ENCODE results near the gene UCHL3. TPM values are rescaled to one million over a fixed set of nuclear protein-coding genes. Genes with fewer than 3 reads are reported as not detected.

UCHL3 gene
- total and polyA plus RNA-seq, 4 donors, result 21.1 to 25.8 (median 23.1) TPM

DNA sequence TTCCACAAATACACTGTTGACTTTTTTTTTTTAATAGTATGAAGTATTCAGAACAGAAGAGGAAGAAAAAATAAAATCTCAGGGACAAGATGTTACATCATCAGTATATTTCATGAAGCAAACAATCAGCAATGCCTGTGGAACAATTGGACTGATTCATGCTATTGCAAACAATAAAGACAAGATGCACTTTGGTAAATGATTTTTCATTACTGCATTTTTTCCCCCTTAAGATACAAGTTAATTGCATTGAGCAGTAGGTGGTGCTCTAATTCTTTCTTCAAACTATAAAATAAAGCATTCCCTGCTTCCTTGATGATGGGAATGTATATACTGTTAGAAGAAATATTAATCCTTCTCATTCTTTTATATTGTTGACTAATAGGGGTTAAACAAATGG lies 17.1 kb downstream of the UCHL3 start:
- DNase-seq, result no peak

DNA sequence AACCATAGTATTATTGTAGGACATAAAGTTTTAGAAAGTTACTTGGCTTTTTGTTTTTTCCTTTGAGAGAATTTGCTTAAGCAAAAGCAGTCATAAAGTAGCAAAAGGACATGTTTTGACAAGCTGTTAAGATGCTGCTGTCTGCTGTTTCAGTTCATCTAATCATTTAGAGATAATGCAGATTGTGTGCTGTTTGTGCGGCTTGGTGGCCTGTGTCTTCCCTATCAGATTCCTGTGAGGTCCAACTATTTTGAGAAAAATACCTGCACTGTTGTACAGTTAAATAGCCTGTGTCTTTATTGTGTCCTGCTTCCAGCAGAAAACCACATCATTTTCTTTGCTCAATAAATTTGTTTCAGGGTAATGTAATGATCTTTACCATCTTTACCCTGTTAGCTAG lies 20.0 kb downstream of the UCHL3 start:
- Histone ChIP-seq H3K4me1 (ENCODE audit: control insufficient read depth in 1 of 2, insufficient read depth in 2 of 2, low read length in 2 of 2) (no peaks in the 10 kb centered on the region), H3K27me3 (ENCODE audit: control insufficient read depth in 1 of 2, insufficient read depth in 2 of 2, low read length in 1 of 2) (no peaks in the 10 kb centered on the region), H3K9me3 (ENCODE audit: control insufficient read depth, low read length) (no peaks in the 10 kb centered on the region), H3K27ac (ENCODE audit: low read depth in 1 of 2, low read length in 2 of 2) (no peak overlapping the region), H3K36me3 (ENCODE audit: control insufficient read depth in 1 of 2, insufficient read depth in 2 of 2, low read length in 1 of 2) (peaks cover 0 to 3% of the 10 kb centered on the region in 2 donors), H3K4me3 (ENCODE audit: low read length in 2 of 2) (no peak overlapping the region)
- WGBS, 2 donors, result 96 to 99% methylated on average over 1 of the region's 1 CpG
- ATAC-seq (ENCODE audit: low FRiP score) (no peak), DNase-seq (no peak)
- intact Hi-C loops (cut with DNase I), result no loop called here

More for the DNA sequence above, 17.1 kb downstream of the UCHL3 start:
- intact Hi-C loops (cut with DNase I), result no loop called here
- Histone ChIP-seq H3K27me3 (ENCODE audit: control insufficient read depth in 1 of 2, insufficient read depth in 2 of 2, low read length in 1 of 2) (no peaks in the 10 kb centered on the region), H3K4me1 (ENCODE audit: control insufficient read depth in 1 of 2, insufficient read depth in 2 of 2, low read length in 2 of 2) (no peaks in the 10 kb centered on the region), H3K36me3 (ENCODE audit: control insufficient read depth in 1 of 2, insufficient read depth in 2 of 2, low read length in 1 of 2) (peaks cover 0 to 3% of the 10 kb centered on the region in 2 donors), H3K27ac (ENCODE audit: low read depth in 1 of 2, low read length in 2 of 2) (no peak overlapping the region), H3K9me3 (ENCODE audit: control insufficient read depth, low read length) (no peaks in the 10 kb centered on the region), H3K4me3 (ENCODE audit: low read length in 2 of 2) (no peak overlapping the region)
- no peak for ATAC-seq (ENCODE audit: low FRiP score)

- DNase-seq, result no peak
- Histone ChIP-seq H3K4me3 (ENCODE audit: low read length in 2 of 2) (no peak overlapping the region), H3K4me1 (ENCODE audit: control insufficient read depth in 1 of 2, insufficient read depth in 2 of 2, low read length in 2 of 2) (no peaks in the 10 kb centered on the region), H3K27ac (ENCODE audit: low read depth in 1 of 2, low read length in 2 of 2) (no peak overlapping the region), H3K36me3 (ENCODE audit: control insufficient read depth in 1 of 2, insufficient read depth in 2 of 2, low read length in 1 of 2) (peaks cover 0 to 3% of the 10 kb centered on the region in 2 donors), H3K9me3 (ENCODE audit: control insufficient read depth, low read length) (no peaks in the 10 kb centered on the region), H3K27me3 (ENCODE audit: control insufficient read depth in 1 of 2, insufficient read depth in 2 of 2, low read length in 1 of 2) (no peaks in the 10 kb centered on the region)
- ATAC-seq (ENCODE audit: low FRiP score), result no peak
- intact Hi-C loops (cut with DNase I), result no loop called here
- WGBS, 2 donors, result 54 to 56% methylated on average over 3 of the region's 3 CpGs
Observed at GRCh38 chr13:75579529-75579928, 29.9 kb downstream of the UCHL3 start.

GRCh38 chr13:75581874-75582640 lies 32.5 kb downstream of the UCHL3 start:
- Histone ChIP-seq H3K27ac (ENCODE audit: low read depth in 1 of 2, low read length in 2 of 2) (no peak overlapping the region), H3K27me3 (ENCODE audit: control insufficient read depth in 1 of 2, insufficient read depth in 2 of 2, low read length in 1 of 2) (no peaks in the 10 kb centered on the region), H3K9me3 (ENCODE audit: control insufficient read depth, low read length) (no peaks in the 10 kb centered on the region), H3K36me3 (ENCODE audit: control insufficient read depth in 1 of 2, insufficient read depth in 2 of 2, low read length in 1 of 2) (peaks cover 0 to 3% of the 10 kb centered on the region in 2 donors), H3K4me3 (ENCODE audit: low read length in 2 of 2) (no peak overlapping the region), H3K4me1 (ENCODE audit: control insufficient read depth in 1 of 2, insufficient read depth in 2 of 2, low read length in 2 of 2) (no peaks in the 10 kb centered on the region)
- no peak for DNase-seq
- no peak for ATAC-seq (ENCODE audit: low FRiP score)
- intact Hi-C loops (cut with DNase I), result no loop called here
- WGBS, 2 donors, result 89 to 97% methylated on average over 2 of the region's 2 CpGs

DNA sequence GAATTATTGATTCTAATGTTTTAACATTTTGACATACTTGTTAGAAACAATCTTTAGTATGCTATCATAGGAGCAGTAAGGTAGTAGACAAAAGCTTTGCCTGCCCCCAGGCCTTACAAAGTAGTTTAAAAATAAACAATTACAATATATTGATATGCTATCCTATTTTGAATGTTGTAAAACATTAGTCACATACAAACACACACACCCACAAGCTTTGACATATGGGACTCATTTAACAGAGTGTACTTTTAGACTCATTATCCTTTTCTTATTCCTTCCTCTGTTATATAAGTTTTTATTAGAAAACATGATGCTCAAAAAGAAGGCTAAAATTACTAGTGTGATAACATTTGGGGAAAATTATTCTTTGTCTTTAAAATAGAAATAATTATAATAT lies 33.5 kb downstream of the UCHL3 start:
- ATAC-seq (ENCODE audit: low FRiP score) (no peak), DNase-seq (no peak)
- Histone ChIP-seq H3K36me3 (ENCODE audit: control insufficient read depth in 1 of 2, insufficient read depth in 2 of 2, low read length in 1 of 2) (peaks cover 0 to 3% of the 10 kb centered on the region in 2 donors), H3K9me3 (ENCODE audit: control insufficient read depth, low read length) (no peaks in the 10 kb centered on the region), H3K4me3 (ENCODE audit: low read length in 2 of 2) (no peak overlapping the region), H3K27ac (ENCODE audit: low read depth in 1 of 2, low read length in 2 of 2) (no peak overlapping the region), H3K27me3 (ENCODE audit: control insufficient read depth in 1 of 2, insufficient read depth in 2 of 2, low read length in 1 of 2) (no peaks in the 10 kb centered on the region), H3K4me1 (ENCODE audit: control insufficient read depth in 1 of 2, insufficient read depth in 2 of 2, low read length in 2 of 2) (no peaks in the 10 kb centered on the region)
- intact Hi-C loops (cut with DNase I), result no loop called here

DNA sequence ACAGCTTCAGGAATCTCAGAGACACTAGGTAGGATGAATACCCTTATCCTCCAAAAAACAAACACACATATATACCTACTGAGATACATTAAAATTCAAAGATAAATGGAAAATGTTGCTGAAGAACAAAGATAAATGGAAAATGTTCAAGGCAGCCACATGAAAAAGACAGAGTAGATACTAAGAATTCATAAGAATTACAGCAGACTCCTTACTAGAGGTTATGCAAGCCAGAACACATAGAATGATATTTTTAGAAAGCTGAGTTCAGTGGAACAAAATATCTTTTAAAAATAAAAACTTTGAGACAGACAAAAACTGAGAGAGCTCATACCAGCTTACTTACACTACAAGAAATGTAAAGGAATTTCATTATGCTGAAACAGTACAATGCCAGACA lies 35.6 kb downstream of the UCHL3 start:
- no peak for ATAC-seq (ENCODE audit: low FRiP score)
- H3K4me1 ChIP-seq (ENCODE audit: control insufficient read depth in 1 of 2, insufficient read depth in 2 of 2, low read length in 2 of 2), result no peaks in the 10 kb centered on the region
- no peaks in the 10 kb centered on the region for H3K27me3 ChIP-seq (ENCODE audit: control insufficient read depth in 1 of 2, insufficient read depth in 2 of 2, low read length in 1 of 2)
- no peak for DNase-seq
- intact Hi-C loops (cut with DNase I), result no loop called here
- peaks cover 0 to 5% of the 10 kb centered on the region in 2 donors for H3K36me3 ChIP-seq (ENCODE audit: control insufficient read depth in 1 of 2, insufficient read depth in 2 of 2, low read length in 1 of 2)
- H3K9me3 ChIP-seq (ENCODE audit: control insufficient read depth, low read length), result no peaks in the 10 kb centered on the region
- no peak overlapping the region for H3K4me3 ChIP-seq (ENCODE audit: low read length in 2 of 2)
- no peak overlapping the region for H3K27ac ChIP-seq (ENCODE audit: low read depth in 1 of 2, low read length in 2 of 2)

DNA sequence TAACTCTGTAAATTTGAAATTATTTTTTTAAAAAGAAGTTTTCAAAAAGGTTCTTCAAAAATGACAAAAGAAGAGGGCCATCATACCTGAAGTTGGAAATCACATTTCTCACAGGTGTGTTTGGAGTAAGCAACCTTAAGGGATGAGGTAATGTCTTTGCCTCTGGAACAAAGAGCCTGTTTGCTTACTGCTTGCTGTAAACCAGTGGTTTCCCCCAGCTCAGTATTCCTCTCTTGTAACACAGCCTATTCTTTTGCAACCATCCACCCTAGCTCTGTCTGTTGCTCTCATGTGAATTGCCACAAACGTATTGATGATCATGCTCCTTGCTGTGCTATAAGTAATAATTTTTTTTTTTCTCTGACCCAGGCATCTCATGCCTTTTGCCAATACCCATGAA lies 38.1 kb downstream of the UCHL3 start:
- intact Hi-C loops (cut with DNase I), result no loop called here
- Histone ChIP-seq H3K27me3 (ENCODE audit: control insufficient read depth in 1 of 2, insufficient read depth in 2 of 2, low read length in 1 of 2) (no peaks in the 10 kb centered on the region), H3K36me3 (ENCODE audit: control insufficient read depth in 1 of 2, insufficient read depth in 2 of 2, low read length in 1 of 2) (peaks cover 0 to 5% of the 10 kb centered on the region in 2 donors), H3K9me3 (ENCODE audit: control insufficient read depth, low read length) (no peaks in the 10 kb centered on the region), H3K4me1 (ENCODE audit: control insufficient read depth in 1 of 2, insufficient read depth in 2 of 2, low read length in 2 of 2) (no peaks in the 10 kb centered on the region), H3K27ac (ENCODE audit: low read depth in 1 of 2, low read length in 2 of 2) (no peak overlapping the region), H3K4me3 (ENCODE audit: low read length in 2 of 2) (no peak overlapping the region)
- ATAC-seq (ENCODE audit: low FRiP score) (no peak), DNase-seq (no peak)
- 68 to 71% methylated on average over 1 of the region's 1 CpG for WGBS, 2 donors

DNA sequence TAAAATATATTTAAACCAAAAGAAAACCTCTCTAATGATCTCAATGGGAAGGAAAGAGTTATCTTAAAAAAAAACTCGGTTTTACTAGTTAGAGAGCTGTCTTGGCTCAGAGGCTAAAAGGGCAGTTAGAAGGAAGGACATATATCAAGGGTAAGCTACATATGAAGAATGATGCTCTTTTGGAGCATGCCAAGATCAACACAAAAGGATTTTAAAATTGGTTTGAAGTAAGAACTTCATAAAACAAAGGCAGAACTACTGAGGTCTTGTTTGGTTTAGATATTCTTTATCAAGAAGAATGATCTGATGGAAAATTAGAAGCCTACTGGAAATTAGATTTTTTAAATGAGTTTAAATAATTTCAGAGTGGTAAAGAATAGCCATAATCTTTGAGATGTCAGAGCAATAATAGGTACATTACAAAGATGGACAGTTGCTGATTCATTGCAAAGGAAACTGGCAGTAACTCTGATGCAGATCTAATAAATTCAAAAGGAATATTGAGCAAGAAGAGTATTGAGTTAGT lies 47.1 kb downstream of the UCHL3 start:
- WGBS, 2 donors, result 18 to 24% methylated on average over 1 of the region's 1 CpG
- Histone ChIP-seq H3K27me3 (ENCODE audit: control insufficient read depth in 1 of 2, insufficient read depth in 2 of 2, low read length in 1 of 2) (no peaks in the 10 kb centered on the region), H3K4me3 (ENCODE audit: low read length in 2 of 2) (no peak overlapping the region), H3K4me1 (ENCODE audit: control insufficient read depth in 1 of 2, insufficient read depth in 2 of 2, low read length in 2 of 2) (no peaks in the 10 kb centered on the region), H3K9me3 (ENCODE audit: control insufficient read depth, low read length) (no peaks in the 10 kb centered on the region), H3K27ac (ENCODE audit: low read depth in 1 of 2, low read length in 2 of 2) (no peak overlapping the region), H3K36me3 (ENCODE audit: control insufficient read depth in 1 of 2, insufficient read depth in 2 of 2, low read length in 1 of 2) (no peaks in the 10 kb centered on the region)
- intact Hi-C loops (cut with DNase I), result no loop called here
- DNase-seq (no peak), ATAC-seq (ENCODE audit: low FRiP score) (no peak)

GRCh38 chr13:75600371-75600770 lies 50.8 kb downstream of the UCHL3 start:
- no peak overlapping the region for H3K4me3 ChIP-seq (ENCODE audit: low read length in 2 of 2)
- H3K27ac ChIP-seq (ENCODE audit: low read depth in 1 of 2, low read length in 2 of 2), result no peak overlapping the region
- H3K4me1 ChIP-seq (ENCODE audit: control insufficient read depth in 1 of 2, insufficient read depth in 2 of 2, low read length in 2 of 2), result no peaks in the 10 kb centered on the region
- ATAC-seq (ENCODE audit: low FRiP score) (no peak), DNase-seq (no peak)
- no peaks in the 10 kb centered on the region for H3K27me3 ChIP-seq (ENCODE audit: control insufficient read depth in 1 of 2, insufficient read depth in 2 of 2, low read length in 1 of 2)
- 30 to 40% methylated on average over 4 of the region's 4 CpGs for WGBS, 2 donors
- H3K9me3 ChIP-seq (ENCODE audit: control insufficient read depth, low read length), result no peaks in the 10 kb centered on the region
- intact Hi-C loops (cut with DNase I), result no loop called here
- peaks cover 0 to 4% of the 10 kb centered on the region in 2 donors for H3K36me3 ChIP-seq (ENCODE audit: control insufficient read depth in 1 of 2, insufficient read depth in 2 of 2, low read length in 1 of 2)
